Neural crest cell (in vitro differentiated cells): Measurements from ENCODE around the gene EMX1. TPM values are rescaled to one million over a fixed set of nuclear protein-coding genes. Genes with fewer than 3 reads are reported as not detected.
A peak's percentile ranks its signal among the peaks of the same experiment; 100 is the strongest.

ENCODE experiments used
- DNase-seq: peaks from one replicate; pipeline ENCODE4 v3.0.0; 2021; ENCODE audit warnings: low read depth, mixed read lengths, low spot score
- H3K27ac Mint-ChIP-seq: one replicate; pipeline ENCODE4 v1.8.0; 2021; ENCODE audit warnings: mild to moderate bottlenecking, mixed read lengths; ENCODE audit not compliant: unreplicated experiment
- H3K27me3 Mint-ChIP-seq: 2 replicates; pipeline ENCODE4 v1.8.0; 2021; ENCODE audit warnings: low read depth, mild to moderate bottlenecking, mixed read lengths
- H3K36me3 Mint-ChIP-seq: 2 replicates; pipeline ENCODE4 v1.8.0; 2021; ENCODE audit warnings: low read depth, mild to moderate bottlenecking, mixed read lengths
- H3K4me1 Mint-ChIP-seq: 2 replicates; pipeline ENCODE4 v1.8.0; 2021; ENCODE audit warnings: mixed read lengths
- H3K4me3 Mint-ChIP-seq: one replicate; pipeline ENCODE4 v1.8.0; 2021; ENCODE audit warnings: mild to moderate bottlenecking, mixed read lengths
- H3K9me3 Mint-ChIP-seq: 2 replicates; pipeline ENCODE4 v1.8.0; 2021; ENCODE audit warnings: mixed read lengths
- CTCF ChIP-seq: fragments of 200-600 bp; sonication (generic); conservative IDR thresholded peaks from 2 replicates; pipeline ENCODE4 v1.5.0; 2021; ENCODE audit warnings: antibody characterized with exemption, mild to moderate bottlenecking
- total RNA-seq: library from RNA; stranded (reverse); gene quantifications from 2 replicates; pipeline ENCODE4 v1.2.1, GENCODE V29; 2021

The EMX1 gene
- total RNA-seq, 1 donor from 2014 or later, result not detected

GRCh38 chr2:72933646-72934151, 16.4 kb downstream of the EMX1 start:
- H3K9me3 Mint-ChIP-seq, result no peaks in the 10 kb centered on the region
- H3K27me3 Mint-ChIP-seq, result peaks cover 32% of the 10 kb centered on the region
- no peak for DNase-seq
- H3K27ac Mint-ChIP-seq, result no peak overlapping the region
- no peak for TF ChIP-seq CTCF
- no peak overlapping the region for H3K4me3 Mint-ChIP-seq
- no peaks in the 10 kb centered on the region for H3K4me1 Mint-ChIP-seq
- no peaks in the 10 kb centered on the region for H3K36me3 Mint-ChIP-seq

GRCh38 chr2:72934683-72935610, 17.6 kb downstream of the EMX1 start:
- Mint-ChIP-seq H3K9me3 (no peaks in the 10 kb centered on the region), H3K27me3 (peaks cover 32% of the 10 kb centered on the region), H3K4me3 (no peak overlapping the region), H3K4me1 (no peaks in the 10 kb centered on the region), H3K36me3 (no peaks in the 10 kb centered on the region), H3K27ac (no peak overlapping the region)
- no peak for DNase-seq
- peak; percentile 44 for TF ChIP-seq CTCF

GRCh38 chr2:72935611-72935957, 18.3 kb downstream of the EMX1 start:
- Mint-ChIP-seq H3K27ac (no peak overlapping the region), H3K27me3 (peaks cover 32% of the 10 kb centered on the region), H3K9me3 (no peaks in the 10 kb centered on the region), H3K4me3 (no peak overlapping the region), H3K36me3 (no peaks in the 10 kb centered on the region), H3K4me1 (no peaks in the 10 kb centered on the region)
- no peak for DNase-seq
- TF ChIP-seq CTCF, result no peak

- no peak overlapping the region for H3K27ac Mint-ChIP-seq
- H3K4me3 Mint-ChIP-seq, result no peak overlapping the region
- no peaks in the 10 kb centered on the region for H3K4me1 Mint-ChIP-seq
- no peak for TF ChIP-seq CTCF
- H3K9me3 Mint-ChIP-seq, result no peaks in the 10 kb centered on the region
- H3K27me3 Mint-ChIP-seq, result peaks cover 32% of the 10 kb centered on the region
- DNase-seq, result no peak
- no peaks in the 10 kb centered on the region for H3K36me3 Mint-ChIP-seq
Measured at GRCh38 chr2:72936660-72937355, 19.5 kb downstream of the EMX1 start.

GRCh38 chr2:72937356-72937669, 20.0 kb downstream of the EMX1 start:
- Mint-ChIP-seq H3K4me3 (no peak overlapping the region), H3K36me3 (no peaks in the 10 kb centered on the region), H3K4me1 (no peaks in the 10 kb centered on the region), H3K27ac (no peak overlapping the region), H3K9me3 (no peaks in the 10 kb centered on the region), H3K27me3 (peaks cover 28% of the 10 kb centered on the region)
- TF ChIP-seq CTCF, result no peak
- no peak for DNase-seq
